Tibial nerve (tissue), 4 donors: ENCODE results near the gene RPL6.

Experiments
- CTCF ChIP-seq, 5 experiments: fragments of 200-600 bp in 3 of 5; fragments of 450-650 bp in 2 of 5; sonication (generic) in 3 of 5; IDR thresholded peaks; one replicate each; pipeline ENCODE4 v1.5.1; 2016 to 2019; ENCODE audit warnings: antibody characterized with exemption in 5 of 5, mild to moderate bottlenecking in 3 of 5, moderate library complexity in 2 of 5
- EP300 ChIP-seq, 2 donors: sonication (generic); formaldehyde crosslinking; IDR thresholded peaks; one replicate each; pipeline ENCODE4 v1.6.1; 2017; ENCODE audit warnings: antibody characterized with exemption in 2 of 2, mild to moderate bottlenecking in 1 of 2
- POLR2A ChIP-seq, 2 donors: fragments of 450-650 bp; IDR thresholded peaks; one replicate each; pipeline ENCODE4 v1.6.1; 2017; ENCODE audit warnings: antibody characterized with exemption in 2 of 2, mild to moderate bottlenecking in 2 of 2, moderate library complexity in 2 of 2

- no peak for TF ChIP-seq CTCF (IDR thresholded peaks at IDR 0.05)
- no peak for TF ChIP-seq POLR2A (IDR thresholded peaks at IDR 0.05)
- TF ChIP-seq EP300 (IDR thresholded peaks at IDR 0.05): peak in 1 of 2 donors; percentile 79
Observed at GRCh38 chr12:112422531-112422930, 13.1 kb upstream of the RPL6 start.
